ENCODE results near the gene PACS2. TPM values are rescaled to one million over a fixed set of nuclear protein-coding genes. Genes with fewer than 3 reads are reported as not detected.
A peak's percentile ranks its signal among the peaks of the same experiment; 100 is the strongest.

Gene PACS2
- total and polyA plus RNA-seq, 3 donors from 2014 or later: 99.2 to 174 (median 167) TPM

- 24 to 33% methylated on average over 9 to 23 of the region's 23 CpGs for WGBS, 2 donors
- intact Hi-C loops (cut with DNase I; ENCODE audit: low total_unique reads): no loop called here
- Histone ChIP-seq H3K27ac (peak overlapping the region; percentile 60 to 79), H3K9me3 (no peaks in the 10 kb centered on the region), H3K36me3 (ENCODE audit: low read depth, missing control alignments) (no peaks in the 10 kb centered on the region), H3K4me1 (peaks cover 33% of the 10 kb centered on the region), H3K4me3 (peak overlapping the region; percentile 77 to 78), H3K27me3 (no peaks in the 10 kb centered on the region)
- TF ChIP-seq, protein P1, sequence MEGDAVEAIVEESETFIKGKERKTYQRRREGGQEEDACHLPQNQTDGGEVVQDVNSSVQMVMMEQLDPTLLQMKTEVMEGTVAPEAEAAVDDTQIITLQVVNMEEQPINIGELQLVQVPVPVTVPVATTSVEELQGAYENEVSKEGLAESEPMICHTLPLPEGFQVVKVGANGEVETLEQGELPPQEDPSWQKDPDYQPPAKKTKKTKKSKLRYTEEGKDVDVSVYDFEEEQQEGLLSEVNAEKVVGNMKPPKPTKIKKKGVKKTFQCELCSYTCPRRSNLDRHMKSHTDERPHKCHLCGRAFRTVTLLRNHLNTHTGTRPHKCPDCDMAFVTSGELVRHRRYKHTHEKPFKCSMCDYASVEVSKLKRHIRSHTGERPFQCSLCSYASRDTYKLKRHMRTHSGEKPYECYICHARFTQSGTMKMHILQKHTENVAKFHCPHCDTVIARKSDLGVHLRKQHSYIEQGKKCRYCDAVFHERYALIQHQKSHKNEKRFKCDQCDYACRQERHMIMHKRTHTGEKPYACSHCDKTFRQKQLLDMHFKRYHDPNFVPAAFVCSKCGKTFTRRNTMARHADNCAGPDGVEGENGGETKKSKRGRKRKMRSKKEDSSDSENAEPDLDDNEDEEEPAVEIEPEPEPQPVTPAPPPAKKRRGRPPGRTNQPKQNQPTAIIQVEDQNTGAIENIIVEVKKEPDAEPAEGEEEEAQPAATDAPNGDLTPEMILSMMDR (IDR thresholded peaks at IDR 0.05): no peak
- TF ChIP-seq POLR2A (IDR thresholded peaks at IDR 0.05): no peak
- DNase-seq: no peak
Observed at GRCh38 chr14:105420974-105421674, 106.6 kb downstream of the PACS2 start.

DNA sequence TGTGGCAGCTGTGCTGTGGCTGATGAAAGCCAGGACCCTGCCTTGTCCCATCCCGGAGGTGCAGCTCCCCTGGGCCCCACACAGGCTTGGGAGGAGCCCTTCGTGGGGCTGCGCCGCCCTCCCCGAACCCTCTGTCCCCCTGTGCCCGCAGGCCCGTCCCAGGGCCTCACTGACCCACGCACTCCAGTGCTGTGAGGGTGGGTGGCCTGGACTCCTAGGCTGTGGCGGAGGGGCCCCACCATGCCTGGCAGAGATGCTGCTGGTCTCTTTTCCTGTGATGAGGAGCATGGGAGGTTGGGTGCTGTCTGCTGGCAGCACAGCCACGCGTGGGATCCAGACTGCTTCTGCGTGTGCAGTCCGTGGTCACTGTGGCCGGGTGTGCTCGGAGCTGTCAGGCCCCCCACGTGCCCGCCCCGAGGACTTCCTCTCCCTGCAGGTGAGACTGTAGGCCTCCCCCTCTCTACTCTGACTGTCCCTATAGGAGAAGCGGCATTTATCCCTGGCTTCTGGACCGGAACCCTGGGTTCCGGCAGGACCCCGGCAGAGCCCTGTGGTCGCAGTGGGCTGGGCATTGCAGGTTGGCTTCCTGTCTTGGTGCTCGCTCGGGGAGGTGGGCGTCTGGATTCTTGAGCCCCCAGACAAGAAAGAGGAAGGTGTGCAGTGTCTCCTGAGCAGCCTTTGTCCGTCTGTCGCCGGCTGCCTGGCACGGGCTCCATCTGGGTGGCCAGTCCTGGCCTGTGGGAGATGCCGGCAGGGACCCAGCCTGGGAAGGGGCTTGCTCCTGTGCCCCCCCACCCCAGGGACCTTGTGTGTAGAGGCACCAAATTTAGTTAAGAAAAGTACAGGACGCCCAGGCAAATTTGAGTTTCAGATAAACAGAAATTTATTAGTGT lies 107.4 kb downstream of the PACS2 start:
- TF ChIP-seq, protein P1 (IDR thresholded peaks at IDR 0.05): no peak
- TF ChIP-seq POLR2A (IDR thresholded peaks at IDR 0.05): no peak
- intact Hi-C loops (cut with DNase I; ENCODE audit: low total_unique reads): no loop called here
- H3K4me3 ChIP-seq: no peak overlapping the region
- no peak for DNase-seq
- no peaks in the 10 kb centered on the region for H3K9me3 ChIP-seq
- WGBS, 2 donors: 56 to 58% methylated on average over 12 to 30 of the region's 32 CpGs
- H3K36me3 ChIP-seq (ENCODE audit: low read depth, missing control alignments): no peaks in the 10 kb centered on the region
- no peaks in the 10 kb centered on the region for H3K27me3 ChIP-seq
- peaks cover 33% of the 10 kb centered on the region for H3K4me1 ChIP-seq
- H3K27ac ChIP-seq: peak overlapping the region; percentile 24 to 60

- no peak overlapping the region for H3K27ac ChIP-seq
- no peak for DNase-seq
- intact Hi-C loops (cut with DNase I; ENCODE audit: low total_unique reads): no loop called here
Observed at GRCh38 chr14:105422695-105423487, 108.3 kb downstream of the PACS2 start.

GRCh38 chr14:105423488-105424195 lies 109.1 kb downstream of the PACS2 start:
- no peak for DNase-seq
- no peak for TF ChIP-seq POLR2A (IDR thresholded peaks at IDR 0.05)
- TF ChIP-seq, protein P1 (IDR thresholded peaks at IDR 0.05): no peak

More at GRCh38 chr14:105422695-105423487, 108.3 kb downstream of the PACS2 start:
- H3K27me3 ChIP-seq: no peaks in the 10 kb centered on the region
- H3K4me3 ChIP-seq: no peak overlapping the region
- TF ChIP-seq, protein P1 (IDR thresholded peaks at IDR 0.05): no peak
- TF ChIP-seq POLR2A (IDR thresholded peaks at IDR 0.05): no peak
- H3K4me1 ChIP-seq: peaks cover 33% of the 10 kb centered on the region
- H3K36me3 ChIP-seq (ENCODE audit: low read depth, missing control alignments): no peaks in the 10 kb centered on the region
- no peaks in the 10 kb centered on the region for H3K9me3 ChIP-seq
- WGBS, 2 donors: 77 to 79% methylated on average over 21 of the region's 21 CpGs

More at GRCh38 chr14:105423488-105424195, 109.1 kb downstream of the PACS2 start:
- H3K4me3 ChIP-seq: no peak overlapping the region
- no peaks in the 10 kb centered on the region for H3K9me3 ChIP-seq
- no peaks in the 10 kb centered on the region for H3K27me3 ChIP-seq
- no peaks in the 10 kb centered on the region for H3K36me3 ChIP-seq (ENCODE audit: low read depth, missing control alignments)
- WGBS, 2 donors: 94 to 95% methylated on average over 20 to 21 of the region's 21 CpGs
- no peak overlapping the region for H3K27ac ChIP-seq
- intact Hi-C loops (cut with DNase I; ENCODE audit: low total_unique reads): no loop called here
- peaks cover 31% of the 10 kb centered on the region for H3K4me1 ChIP-seq

Measured in testis (tissue), 3 donors.